Measurements from ENCODE around the gene OR5K4.
"Not testable (repeated sequence)": the region's sequence is repeated elsewhere in the genome, so short reads cannot be mapped to it uniquely, and the experiment has no call there.

OR5K4 gene

GRCh38 chr3:98367464-98368246 is 14.0 kb downstream of the OR5K4 start:
- TF ChIP-seq TAF1 (IDR thresholded peaks at IDR 0.05; ENCODE audit: low read depth, low read length) (no peak), POU2F2 (IDR thresholded peaks at IDR 0.05; ENCODE audit: low read depth, low read length) (no peak), PAX5 (IDR thresholded peaks at IDR 0.05; ENCODE audit: insufficient read depth, low read length, severe bottlenecking) (no peak)
- DNase-seq (ENCODE audit: insufficient read length, low spot score) (no peak), FAIRE-seq (no peak)

GRCh38 chr3:98371186-98371585 is 17.5 kb downstream of the OR5K4 start:
- DNase-seq (ENCODE audit: insufficient read length, low spot score) (no peak), FAIRE-seq (no peak)
- TF ChIP-seq TAF1 (IDR thresholded peaks at IDR 0.05; ENCODE audit: low read depth, low read length) (no peak), PAX5 (IDR thresholded peaks at IDR 0.05; ENCODE audit: insufficient read depth, low read length, severe bottlenecking) (no peak), POLR2AphosphoS5 (IDR thresholded peaks at IDR 0.05; ENCODE audit: low read depth, low read length) (no peak), SPI1 (IDR thresholded peaks at IDR 0.05; ENCODE audit: low read depth, low read length) (no peak), POU2F2 (IDR thresholded peaks at IDR 0.05; ENCODE audit: low read depth, low read length) (no peak), POLR2A (IDR thresholded peaks at IDR 0.05; ENCODE audit: low read depth, low read length) (no peak)

GRCh38 chr3:98371853-98372252 is 18.2 kb downstream of the OR5K4 start:
- FAIRE-seq = no peak
- TF ChIP-seq POLR2A (IDR thresholded peaks at IDR 0.05; ENCODE audit: low read depth, low read length) = no peak
- TF ChIP-seq POU2F2 (IDR thresholded peaks at IDR 0.05; ENCODE audit: low read depth, low read length) = no peak
- no peak for TF ChIP-seq SPI1 (IDR thresholded peaks at IDR 0.05; ENCODE audit: low read depth, low read length)
- no peak for TF ChIP-seq POLR2AphosphoS5 (IDR thresholded peaks at IDR 0.05; ENCODE audit: low read depth, low read length)
- no peak for TF ChIP-seq PAX5 (IDR thresholded peaks at IDR 0.05; ENCODE audit: insufficient read depth, low read length, severe bottlenecking)
- DNase-seq (ENCODE audit: insufficient read length, low spot score) = no peak

- no peak for FAIRE-seq
- no peak for DNase-seq (ENCODE audit: insufficient read length, low spot score)
- no peak for TF ChIP-seq SPI1 (IDR thresholded peaks at IDR 0.05; ENCODE audit: low read depth, low read length)
- TF ChIP-seq TAF1 (IDR thresholded peaks at IDR 0.05; ENCODE audit: low read depth, low read length) = no peak
- TF ChIP-seq POLR2AphosphoS5 (IDR thresholded peaks at IDR 0.05; ENCODE audit: low read depth, low read length) = no peak
These were observed 18.8 kb downstream of the OR5K4 start for GRCh38 chr3:98372445-98372844.

GRCh38 chr3:98376631-98377030 is 23.0 kb downstream of the OR5K4 start:
- no peak for TF ChIP-seq TAF1 (IDR thresholded peaks at IDR 0.05; ENCODE audit: low read depth, low read length)
- TF ChIP-seq POU2F2 (IDR thresholded peaks at IDR 0.05; ENCODE audit: low read depth, low read length) = no peak
- no peak for TF ChIP-seq PAX5 (IDR thresholded peaks at IDR 0.05; ENCODE audit: insufficient read depth, low read length, severe bottlenecking)
- no peak for TF ChIP-seq SPI1 (IDR thresholded peaks at IDR 0.05; ENCODE audit: low read depth, low read length)
- no peak for TF ChIP-seq POLR2AphosphoS5 (IDR thresholded peaks at IDR 0.05; ENCODE audit: low read depth, low read length)
- TF ChIP-seq POLR2A (IDR thresholded peaks at IDR 0.05; ENCODE audit: low read depth, low read length) = no peak
- no peak for DNase-seq (ENCODE audit: insufficient read length, low spot score)
- no peak for FAIRE-seq

GRCh38 chr3:98388147-98388546 is 34.5 kb downstream of the OR5K4 start:
- FAIRE-seq (no peak), DNase-seq (ENCODE audit: insufficient read length, low spot score) (no peak)
- TF ChIP-seq SPI1 (IDR thresholded peaks at IDR 0.05; ENCODE audit: low read depth, low read length) (no peak), POLR2A (IDR thresholded peaks at IDR 0.05; ENCODE audit: low read depth, low read length) (no peak), POLR2AphosphoS5 (IDR thresholded peaks at IDR 0.05; ENCODE audit: low read depth, low read length) (no peak)

GRCh38 chr3:98390366-98390765 is 36.7 kb downstream of the OR5K4 start, which contains the start of gene OR5K3:
TSS of gene OR5K3 (plus strand) at chr3:98390666. CDS start at chr3:98390666, 0 bp downstream.
- TF ChIP-seq POLR2A (IDR thresholded peaks at IDR 0.05; ENCODE audit: low read depth, low read length) (no peak), SPI1 (IDR thresholded peaks at IDR 0.05; ENCODE audit: low read depth, low read length) (no peak), PAX5 (IDR thresholded peaks at IDR 0.05; ENCODE audit: insufficient read depth, low read length, severe bottlenecking) (no peak), TAF1 (IDR thresholded peaks at IDR 0.05; ENCODE audit: low read depth, low read length) (no peak), POLR2AphosphoS5 (IDR thresholded peaks at IDR 0.05; ENCODE audit: low read depth, low read length) (no peak), POU2F2 (IDR thresholded peaks at IDR 0.05; ENCODE audit: low read depth, low read length) (no peak)
- DNase-seq (ENCODE audit: insufficient read length, low spot score) (no peak), FAIRE-seq (no peak)

GRCh38 chr3:98395101-98395500 is 41.4 kb downstream of the OR5K4 start:
- TF ChIP-seq SPI1 (IDR thresholded peaks at IDR 0.05; ENCODE audit: low read depth, low read length) = no peak
- no peak for TF ChIP-seq POLR2AphosphoS5 (IDR thresholded peaks at IDR 0.05; ENCODE audit: low read depth, low read length)
- TF ChIP-seq POLR2A (IDR thresholded peaks at IDR 0.05; ENCODE audit: low read depth, low read length) = no peak
- TF ChIP-seq TAF1 (IDR thresholded peaks at IDR 0.05; ENCODE audit: low read depth, low read length) = no peak
- TF ChIP-seq POU2F2 (IDR thresholded peaks at IDR 0.05; ENCODE audit: low read depth, low read length) = no peak
- no peak for TF ChIP-seq PAX5 (IDR thresholded peaks at IDR 0.05; ENCODE audit: insufficient read depth, low read length, severe bottlenecking)
- DNase-seq (ENCODE audit: insufficient read length, low spot score) (no peak), FAIRE-seq (no peak)

GRCh38 chr3:98396482-98396881 is 42.8 kb downstream of the OR5K4 start:
- DNase-seq (ENCODE audit: insufficient read length, low spot score); FAIRE-seq: not testable (repeated sequence)

GRCh38 chr3:98398513-98398912 is 44.9 kb downstream of the OR5K4 start:
- no peak for DNase-seq (ENCODE audit: insufficient read length, low spot score)
- FAIRE-seq = no peak
- TF ChIP-seq POLR2AphosphoS5 (IDR thresholded peaks at IDR 0.05; ENCODE audit: low read depth, low read length) (no peak), POU2F2 (IDR thresholded peaks at IDR 0.05; ENCODE audit: low read depth, low read length) (no peak), TAF1 (IDR thresholded peaks at IDR 0.05; ENCODE audit: low read depth, low read length) (no peak), SPI1 (IDR thresholded peaks at IDR 0.05; ENCODE audit: low read depth, low read length) (no peak), PAX5 (IDR thresholded peaks at IDR 0.05; ENCODE audit: insufficient read depth, low read length, severe bottlenecking) (no peak), POLR2A (IDR thresholded peaks at IDR 0.05; ENCODE audit: low read depth, low read length) (no peak)

All from GM12891 (cell line).